MCF 10A (cell line): ENCODE results near the gene GRID1. TPM values are rescaled to one million over a fixed set of nuclear protein-coding genes. Genes with fewer than 3 reads are reported as not detected.

Source experiments
- BruUV-seq: library from RNA; stranded (reverse); fragments of 400-500 nt; replicated peaks from 2 replicates; lab custom pipeline; 2021; lab: Mats Ljungman, UMichigan
- CTCF ChIA-PET: fragments of 300-600 bp; sonication (Branson Sonifier 250); formaldehyde crosslinking; extraction: SDS; loops from one replicate; lab custom pipeline; 2021; ENCODE audit warnings: antibody characterized with exemption, inconsistent platforms; lab: Yijun Ruan, JAX
- POLR2A ChIA-PET: fragments of 300-600, 350-650 bp; sonication (Branson Sonifier 250); formaldehyde crosslinking; extraction: SDS; loops from one replicate; lab custom pipeline; 2020; ENCODE audit warnings: antibody characterized with exemption, inconsistent platforms; lab: Yijun Ruan, JAX
- DNase-seq: peaks from one replicate; pipeline ENCODE4 v3.0.0-alpha.2; 2018; ENCODE audit not compliant: unreplicated experiment
- H3K27ac Mint-ChIP-seq: one replicate; pipeline ENCODE4 v1.8.0; 2022; ENCODE audit warnings: mild to moderate bottlenecking, low read depth, mixed read lengths; ENCODE audit not compliant: unreplicated experiment
- H3K27me3 Mint-ChIP-seq: one replicate; pipeline ENCODE4 v1.8.0; 2022; ENCODE audit warnings: mixed read lengths; ENCODE audit not compliant: insufficient read depth, unreplicated experiment
- H3K36me3 Mint-ChIP-seq: one replicate; pipeline ENCODE4 v1.8.0; 2022; ENCODE audit warnings: mild to moderate bottlenecking, moderate library complexity, mixed read lengths; ENCODE audit not compliant: insufficient read depth, unreplicated experiment
- H3K4me1 Mint-ChIP-seq: one replicate; pipeline ENCODE4 v1.8.0; 2022; ENCODE audit warnings: mixed read lengths; ENCODE audit not compliant: insufficient read depth, unreplicated experiment
- H3K4me3 Mint-ChIP-seq: one replicate; pipeline ENCODE4 v1.8.0; 2022; ENCODE audit warnings: mild to moderate bottlenecking, moderate library complexity, mixed read lengths; ENCODE audit not compliant: unreplicated experiment
- H3K9me3 Mint-ChIP-seq: one replicate; pipeline ENCODE4 v1.8.0; 2022; ENCODE audit warnings: mixed read lengths; ENCODE audit not compliant: unreplicated experiment
- intact Hi-C: fragments of 100-400 bp; cut with micrococcal nuclease; formaldehyde crosslinking; loops from 2 replicates; pipeline ENCODE4 v1.14.1; 2022
- total RNA-seq: library from RNA; stranded (reverse); gene quantifications from 2 replicates; pipeline ENCODE4 v1.2.3, GENCODE V29; 2022
- TF ChIP-seq, protein P1 (sequence below): fragments of 200-600 bp; IDR thresholded peaks from one replicate; pipeline ENCODE4 v1.8.0; 2022; ENCODE audit warnings: antibody characterized with exemption, mild to moderate bottlenecking; ENCODE audit not compliant: unreplicated experiment

GRID1 gene
- total RNA-seq, 1 experiment from 2014 or later, result not detected

DNA sequence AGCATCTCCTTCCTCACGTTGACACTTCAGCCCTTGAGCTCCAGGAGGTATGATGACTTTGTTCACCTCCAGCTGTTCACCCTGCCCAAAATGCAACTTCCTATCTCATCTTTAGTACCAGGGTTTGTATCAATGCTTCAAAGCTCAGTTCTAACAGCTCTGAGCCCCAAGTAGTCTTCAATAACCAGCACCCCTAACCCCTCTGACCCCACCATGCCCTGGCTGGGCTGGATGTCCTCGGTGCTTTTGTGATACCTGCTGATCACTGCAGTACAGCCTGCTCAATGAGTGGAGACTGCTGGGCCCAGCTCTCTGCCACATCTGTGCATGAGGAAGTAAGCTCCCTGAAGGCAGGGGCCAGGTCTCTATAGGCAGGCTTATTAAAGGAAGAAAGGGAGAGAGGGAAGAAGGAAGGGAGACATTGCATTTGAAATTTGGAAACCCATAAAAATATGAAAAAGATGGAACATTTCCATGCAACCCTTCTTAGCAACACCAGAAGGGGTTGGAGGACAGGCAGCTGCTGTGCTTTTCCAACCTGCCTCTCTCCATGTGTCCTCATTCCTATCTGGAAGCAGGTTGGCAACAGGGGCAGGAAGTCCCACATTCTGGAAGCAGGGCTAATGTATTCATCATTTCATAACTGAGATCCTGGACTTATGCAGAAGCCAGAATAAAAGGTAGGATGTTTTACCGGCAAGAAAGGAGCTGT is 756.1 kb downstream of the GRID1 start:
- H3K27me3 Mint-ChIP-seq, result no peaks in the 10 kb centered on the region
- no peak overlapping the region for H3K27ac Mint-ChIP-seq
- TF ChIP-seq, protein P1, sequence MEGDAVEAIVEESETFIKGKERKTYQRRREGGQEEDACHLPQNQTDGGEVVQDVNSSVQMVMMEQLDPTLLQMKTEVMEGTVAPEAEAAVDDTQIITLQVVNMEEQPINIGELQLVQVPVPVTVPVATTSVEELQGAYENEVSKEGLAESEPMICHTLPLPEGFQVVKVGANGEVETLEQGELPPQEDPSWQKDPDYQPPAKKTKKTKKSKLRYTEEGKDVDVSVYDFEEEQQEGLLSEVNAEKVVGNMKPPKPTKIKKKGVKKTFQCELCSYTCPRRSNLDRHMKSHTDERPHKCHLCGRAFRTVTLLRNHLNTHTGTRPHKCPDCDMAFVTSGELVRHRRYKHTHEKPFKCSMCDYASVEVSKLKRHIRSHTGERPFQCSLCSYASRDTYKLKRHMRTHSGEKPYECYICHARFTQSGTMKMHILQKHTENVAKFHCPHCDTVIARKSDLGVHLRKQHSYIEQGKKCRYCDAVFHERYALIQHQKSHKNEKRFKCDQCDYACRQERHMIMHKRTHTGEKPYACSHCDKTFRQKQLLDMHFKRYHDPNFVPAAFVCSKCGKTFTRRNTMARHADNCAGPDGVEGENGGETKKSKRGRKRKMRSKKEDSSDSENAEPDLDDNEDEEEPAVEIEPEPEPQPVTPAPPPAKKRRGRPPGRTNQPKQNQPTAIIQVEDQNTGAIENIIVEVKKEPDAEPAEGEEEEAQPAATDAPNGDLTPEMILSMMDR, result no peak
- no peak overlapping the region for H3K4me3 Mint-ChIP-seq
- CTCF ChIA-PET, result interaction anchor here (0.6 to 1.1 kb wide), 2 partner anchors 27 to 1379 kb away, joined by 3 read pairs; no protein-coding TSS in a partner anchor
- POLR2A ChIA-PET, result interaction anchor here (0.6 to 0.7 kb wide), 3 partner anchors 26 to 540 kb away, joined by 3 read pairs; no protein-coding TSS in a partner anchor
- BruUV-seq, result no TSS peak
- DNase-seq, result no peak
- H3K9me3 Mint-ChIP-seq, result peaks cover 6% of the 10 kb centered on the region
- H3K4me1 Mint-ChIP-seq, result no peaks in the 10 kb centered on the region
- no peaks in the 10 kb centered on the region for H3K36me3 Mint-ChIP-seq
- intact Hi-C loops, result no loop called here

DNA sequence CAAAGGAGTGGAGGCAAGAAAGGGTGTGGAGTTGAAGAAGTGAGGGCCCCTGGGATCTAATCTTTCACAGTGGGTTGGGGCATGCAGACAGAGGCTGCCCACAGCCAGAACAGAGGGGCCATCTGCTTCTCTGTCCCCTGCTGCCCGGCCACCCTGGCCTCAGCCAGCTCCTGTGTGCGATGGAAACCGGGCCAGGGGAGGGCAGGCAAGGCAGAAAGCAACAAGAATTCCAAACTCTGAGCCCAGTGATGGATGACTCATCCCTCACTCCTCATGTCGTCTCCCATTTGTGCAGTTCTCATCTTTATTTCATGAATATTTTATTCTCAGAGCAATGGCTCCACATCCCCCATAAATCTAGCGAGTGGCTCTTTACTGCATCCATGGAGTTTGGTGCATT is 757.1 kb downstream of the GRID1 start:
- H3K9me3 Mint-ChIP-seq, result peaks cover 8% of the 10 kb centered on the region
- TF ChIP-seq, protein P1, result no peak
- ChIA-PET POLR2A (interaction anchor here (0.7 kb wide), 1 partner anchor 169 kb away, joined by 3 read pairs; no protein-coding TSS in a partner anchor), CTCF (interaction anchor here (0.6 to 1.1 kb wide), 2 partner anchors 28 to 386 kb away, joined by 3 read pairs; no protein-coding TSS in a partner anchor)
- H3K36me3 Mint-ChIP-seq, result no peaks in the 10 kb centered on the region
- no TSS peak for BruUV-seq
- no peaks in the 10 kb centered on the region for H3K27me3 Mint-ChIP-seq
- H3K4me1 Mint-ChIP-seq, result no peaks in the 10 kb centered on the region
- intact Hi-C loops, result no loop called here
- no peak overlapping the region for H3K4me3 Mint-ChIP-seq
- no peak for DNase-seq
- no peak overlapping the region for H3K27ac Mint-ChIP-seq

DNA sequence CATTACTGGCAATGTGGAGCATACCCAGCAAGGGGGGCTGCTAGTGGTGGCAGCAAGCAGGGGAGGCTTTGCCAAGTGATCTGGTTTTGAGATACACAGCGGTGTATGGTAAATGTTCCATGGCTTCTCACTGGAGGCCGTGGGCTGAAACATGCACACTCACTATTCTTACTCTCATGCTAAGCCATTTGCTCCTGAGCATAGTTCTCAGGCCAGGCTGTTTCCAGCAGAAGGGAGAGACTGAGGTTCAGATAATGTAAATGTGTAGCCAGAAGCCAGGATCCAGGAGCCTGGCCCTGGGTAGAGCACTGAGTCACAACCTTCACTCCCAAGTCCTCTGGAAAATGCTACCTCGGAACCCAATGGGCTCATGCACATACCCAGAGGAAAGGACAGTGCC is 757.9 kb downstream of the GRID1 start:
- no TSS peak for BruUV-seq
- Mint-ChIP-seq H3K4me1 (no peaks in the 10 kb centered on the region), H3K4me3 (no peak overlapping the region), H3K27ac (no peak overlapping the region), H3K9me3 (peaks cover 8% of the 10 kb centered on the region), H3K36me3 (no peaks in the 10 kb centered on the region), H3K27me3 (no peaks in the 10 kb centered on the region)
- intact Hi-C loops, result no loop called here
- ChIA-PET POLR2A (no interaction called here), CTCF (no interaction called here)
- TF ChIP-seq, protein P1, result no peak
- no peak for DNase-seq

DNA sequence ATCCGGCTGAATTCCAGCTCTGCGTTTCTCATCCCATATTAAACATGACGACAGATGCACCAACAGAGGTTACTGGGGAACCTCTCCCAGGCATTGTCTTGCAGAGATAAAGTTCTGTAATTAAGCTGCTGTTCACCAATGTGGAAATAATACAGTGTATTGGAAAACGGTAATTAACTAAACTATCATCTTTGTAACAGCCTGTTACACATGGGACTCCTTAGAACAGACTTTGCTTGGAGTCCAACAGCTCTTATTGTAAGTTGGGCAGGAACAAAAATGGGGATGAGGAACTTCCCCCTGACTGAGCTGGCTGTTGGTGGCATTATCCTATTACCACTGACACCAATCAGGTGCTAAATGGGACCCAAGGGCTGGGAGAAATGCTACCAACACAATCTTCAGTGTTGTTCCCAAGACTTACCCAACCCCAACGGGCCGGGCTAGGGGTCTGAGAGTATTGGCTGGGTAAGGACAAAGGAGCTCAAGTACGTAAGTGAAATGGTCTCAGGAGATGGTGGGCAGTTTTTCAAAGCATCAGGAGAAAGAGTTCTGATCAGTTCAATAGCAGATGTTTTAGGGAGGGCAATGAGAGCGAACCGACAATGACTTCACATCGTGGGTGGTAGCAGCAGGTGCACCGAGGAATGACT is 759.4 kb downstream of the GRID1 start:
- H3K36me3 Mint-ChIP-seq, result no peaks in the 10 kb centered on the region
- TF ChIP-seq, protein P1, result no peak

More for the DNA sequence above, 759.4 kb downstream of the GRID1 start:
- no peaks in the 10 kb centered on the region for H3K27me3 Mint-ChIP-seq
- BruUV-seq, result no TSS peak
- ChIA-PET CTCF (interaction anchor here (0.5 to 1.0 kb wide), 5 partner anchors 9 to 1080 kb away, joined by 3 to 4 read pairs (median 3); no protein-coding TSS in a partner anchor), POLR2A (no interaction called here)
- no peak overlapping the region for H3K4me3 Mint-ChIP-seq
- H3K27ac Mint-ChIP-seq, result no peak overlapping the region
- H3K9me3 Mint-ChIP-seq, result peaks cover 8% of the 10 kb centered on the region
- intact Hi-C loops, result no loop called here
- no peak for DNase-seq
- H3K4me1 Mint-ChIP-seq, result no peaks in the 10 kb centered on the region
